Ramos (cell line): ENCODE measurements around the gene CRTC3.
"Not testable (repeated sequence)": the region's sequence is repeated elsewhere in the genome, so short reads cannot be mapped to it uniquely, and the experiment has no call there.

Source experiments
- in situ Hi-C: fragments of 300-500 bp; cut with MboI; formaldehyde crosslinking; loops from one replicate; pipeline ENCODE4 v1.14.3; 2022; ENCODE audit warnings: low sequenced_read_pairs; ENCODE audit not compliant: unreplicated experiment

The CRTC3 gene

DNA sequence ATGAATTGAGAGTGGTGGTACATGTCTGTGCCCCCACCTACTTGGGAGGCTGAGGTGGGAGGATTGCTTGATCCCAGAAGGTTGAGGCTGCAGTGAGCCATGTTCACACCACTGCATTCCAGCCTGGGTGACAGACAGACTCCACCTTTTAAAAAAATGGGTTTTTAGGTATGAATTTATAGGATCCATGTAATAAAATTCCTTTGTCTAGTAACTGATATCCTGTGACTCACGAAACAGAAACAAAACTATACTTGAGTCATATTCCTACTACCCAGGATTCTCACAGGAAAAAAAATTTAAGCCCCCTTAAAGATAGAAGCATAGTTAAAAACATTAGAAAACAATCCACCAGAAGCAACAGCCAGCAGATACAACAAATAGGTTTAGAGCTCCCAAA, 10.0 kb upstream of the CRTC3 start:
- in situ Hi-C loops, result no loop called here

DNA sequence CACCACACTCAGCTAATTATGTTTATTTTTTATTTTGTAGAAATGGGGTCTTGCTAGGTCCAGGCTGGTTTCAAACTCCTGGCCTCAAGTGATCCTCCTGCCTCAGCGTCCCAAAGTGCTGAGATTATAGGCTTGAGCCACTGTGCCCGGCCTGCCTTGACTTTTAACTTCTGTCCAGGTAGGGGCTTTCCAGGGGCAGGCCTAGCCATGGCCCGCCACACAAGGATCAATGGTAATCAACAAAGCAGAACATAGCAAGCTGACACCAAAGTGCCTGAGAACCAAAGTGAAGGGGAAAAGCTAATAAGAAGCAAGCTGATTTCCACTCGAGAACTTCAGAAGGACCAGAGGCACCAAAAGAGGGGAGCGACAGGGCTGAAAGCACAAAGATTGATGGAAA, 9.4 kb upstream of the CRTC3 start:
- in situ Hi-C loops, result no loop called here

DNA sequence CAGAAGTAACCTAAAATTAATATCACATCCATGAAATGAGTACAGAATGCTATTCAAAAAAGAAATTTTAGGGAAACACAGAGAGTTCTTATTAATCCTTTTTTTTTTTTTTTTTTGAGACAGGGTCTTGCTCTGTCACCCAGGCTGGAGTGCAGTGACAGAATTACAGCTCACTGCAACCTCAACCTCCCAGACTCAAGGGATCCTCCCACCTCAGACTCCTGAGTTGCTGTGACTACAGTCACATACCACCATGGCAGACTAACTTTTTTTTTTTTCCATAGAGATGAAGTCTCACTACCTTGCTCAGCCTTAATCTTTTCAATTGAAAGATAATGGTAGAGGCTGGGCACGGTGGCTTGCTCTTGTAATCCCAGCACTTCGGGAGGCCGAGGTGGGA, 6.3 kb upstream of the CRTC3 start:
- in situ Hi-C loops, result no loop called here

DNA sequence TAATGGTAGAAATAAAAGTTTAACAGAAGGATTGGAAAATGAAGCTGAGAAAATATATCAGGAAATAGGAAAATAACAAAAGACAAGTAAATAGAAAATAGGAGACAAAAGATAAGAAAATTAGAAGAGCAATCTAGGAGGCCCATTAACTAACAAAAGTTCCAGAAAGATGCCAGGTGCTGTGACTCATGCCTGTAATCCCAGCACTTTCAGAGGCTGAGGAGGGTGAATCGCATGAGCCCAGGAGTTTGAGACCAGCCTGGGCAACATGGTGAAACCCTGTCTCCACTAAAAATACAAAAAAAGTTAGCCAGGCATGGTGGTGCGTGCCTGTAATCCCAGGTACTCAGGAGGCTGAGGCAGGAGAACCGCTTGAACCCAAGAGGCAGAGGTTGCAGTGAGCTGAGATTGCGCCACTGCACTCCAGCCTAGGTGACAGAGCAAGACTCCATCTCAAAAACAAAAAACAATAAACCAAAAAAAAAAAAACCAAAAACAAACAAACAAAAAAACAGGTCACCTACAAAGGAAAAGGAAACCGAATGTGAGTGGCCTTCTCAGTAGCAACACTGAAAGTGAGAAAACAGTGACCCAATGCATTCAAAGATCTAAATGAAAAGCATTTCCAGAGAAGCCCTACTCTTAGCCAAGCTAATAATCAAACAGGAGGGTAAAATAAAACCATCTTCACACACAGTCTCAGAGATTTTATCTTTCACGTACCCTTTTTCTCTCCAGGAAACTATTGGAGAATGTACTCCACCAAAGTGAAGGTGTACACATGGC, 5.5 kb upstream of the CRTC3 start:
- in situ Hi-C loops, result not testable (repeated sequence)

DNA sequence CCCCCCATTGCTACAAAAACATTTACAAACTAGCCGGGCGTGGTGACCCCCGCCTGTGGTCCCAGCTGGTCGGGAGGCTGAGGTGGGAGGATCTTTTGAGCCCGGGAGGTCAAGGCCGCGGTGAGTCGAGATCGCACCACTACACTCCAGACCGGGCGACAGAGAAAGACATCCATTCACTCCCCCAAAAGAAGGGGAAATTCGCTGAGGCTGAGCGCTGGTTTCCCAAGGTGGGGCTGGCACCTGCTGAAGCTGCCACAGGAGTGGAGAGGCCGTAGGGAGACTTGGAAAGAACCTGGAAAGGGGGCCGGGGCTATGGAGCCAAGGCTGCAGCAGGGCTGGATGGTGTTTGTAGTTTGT, 732 bp upstream of the CRTC3 start:
- in situ Hi-C loops, result no loop called here

DNA sequence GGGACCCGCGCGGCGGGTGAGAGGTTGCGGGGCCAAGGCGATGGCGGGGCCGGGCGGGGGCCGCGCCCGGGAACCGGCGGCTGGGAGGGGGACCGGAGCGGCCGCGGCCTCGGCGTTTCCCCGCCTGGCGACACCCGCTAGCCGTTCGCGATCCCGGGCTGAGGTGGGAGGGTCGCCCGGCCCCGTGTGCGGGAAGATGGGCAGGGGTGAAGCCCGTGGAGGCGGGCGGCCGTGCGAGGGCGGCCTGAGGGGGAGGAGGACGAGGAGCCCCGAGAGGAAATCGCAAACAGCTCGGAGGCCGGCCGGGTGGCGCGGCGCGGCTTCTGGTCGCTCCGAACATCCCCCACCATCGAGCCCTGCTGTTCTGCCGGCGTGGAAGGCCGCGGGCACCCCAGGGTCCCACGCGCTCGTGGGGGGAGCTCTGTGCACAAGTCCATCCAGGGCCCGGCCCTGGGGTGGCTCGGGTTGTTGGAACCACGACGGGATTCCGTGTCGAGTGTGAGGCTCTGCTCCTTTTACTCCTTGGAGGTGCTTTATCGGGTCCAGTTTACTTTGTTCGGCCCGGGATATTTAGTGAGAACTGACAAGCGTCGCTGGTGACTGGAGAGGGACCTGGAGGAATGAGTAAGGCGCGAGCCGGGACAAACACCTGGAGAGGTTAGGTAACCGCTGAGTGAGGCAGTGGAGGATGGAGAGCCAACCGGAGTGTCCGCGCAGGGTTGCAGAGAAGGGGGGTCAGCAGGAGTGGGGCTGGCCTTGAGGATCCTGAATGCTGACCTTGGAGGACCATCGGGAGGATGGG, 728 bp downstream of the CRTC3 start:
- in situ Hi-C loops, result no loop called here

DNA sequence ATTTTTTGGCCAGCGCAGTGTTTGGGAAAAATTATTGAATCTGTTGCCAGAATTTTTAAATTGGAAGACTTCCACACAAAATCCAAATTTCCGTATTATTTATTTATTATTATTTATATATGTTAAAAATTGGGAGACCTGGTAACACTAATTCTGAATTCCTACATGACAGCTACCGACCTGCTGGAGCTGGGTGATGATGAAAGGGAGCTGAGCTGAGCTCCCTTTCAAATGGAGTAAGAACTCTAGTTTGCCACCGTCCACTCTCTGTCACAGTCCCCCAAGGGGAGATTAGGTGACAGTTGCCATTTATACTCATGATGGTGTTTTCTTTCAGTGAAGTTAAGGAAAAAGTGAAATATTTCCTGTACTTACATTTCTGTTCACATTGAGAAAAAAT, 1.4 kb downstream of the CRTC3 start:
- in situ Hi-C loops, result no loop called here

DNA sequence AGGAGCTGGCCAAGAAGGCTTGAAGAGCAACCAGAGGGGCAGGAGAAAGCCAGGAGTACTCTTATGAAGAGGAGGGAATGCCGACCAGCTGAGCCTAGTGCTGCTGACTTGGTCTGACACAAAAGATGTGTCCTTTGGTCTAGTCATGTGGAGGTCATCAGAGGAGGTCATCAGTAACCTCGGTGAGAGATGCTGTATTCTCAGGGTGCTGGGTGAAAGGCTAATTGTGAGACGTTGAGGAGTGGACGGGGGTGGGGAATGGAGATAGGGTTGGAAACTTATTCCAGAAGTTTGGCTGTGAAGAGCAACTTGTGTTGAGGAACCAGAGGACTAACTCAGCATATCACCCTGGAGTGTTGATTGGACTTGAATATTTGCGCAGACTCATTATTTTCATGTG, 5.5 kb downstream of the CRTC3 start:
- in situ Hi-C loops, result no loop called here

DNA sequence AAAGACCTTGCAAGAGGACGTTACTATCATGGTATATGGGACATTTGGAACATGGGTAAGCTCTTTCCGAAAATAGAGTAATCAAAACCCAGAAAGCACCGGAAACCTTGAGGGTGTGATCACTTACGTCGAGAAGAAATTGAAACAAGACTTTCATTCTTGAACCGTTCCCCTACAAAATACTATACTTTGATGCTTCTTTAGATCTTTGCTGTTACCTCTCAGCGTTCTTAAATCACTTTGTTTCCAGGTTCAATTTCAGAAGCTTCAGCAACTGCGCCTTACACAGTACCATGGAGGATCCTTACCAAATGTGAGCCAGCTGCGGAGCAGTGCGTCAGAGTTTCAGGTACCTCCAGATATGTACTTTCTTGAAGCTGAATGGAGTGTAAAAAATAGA, 10.1 kb downstream of the CRTC3 start:
- in situ Hi-C loops, result no loop called here

DNA sequence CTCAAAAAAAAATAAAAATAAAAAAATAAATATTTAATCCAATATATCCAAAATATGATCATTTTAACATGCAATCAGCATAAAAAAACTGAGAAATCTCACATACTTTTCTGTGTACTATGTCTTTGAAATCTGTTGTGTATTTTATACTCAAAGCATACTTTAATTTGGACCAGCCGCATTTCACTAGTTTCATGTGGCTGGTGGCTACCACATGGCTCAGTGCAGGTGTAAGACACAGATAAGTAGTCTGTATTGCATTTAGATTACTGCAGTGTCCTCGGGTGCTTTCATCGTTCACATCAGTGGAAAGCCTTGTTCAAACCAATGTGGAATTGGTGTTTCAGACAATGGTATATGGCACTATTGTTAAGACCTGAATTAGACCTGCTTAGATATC, 11.0 kb downstream of the CRTC3 start:
- in situ Hi-C loops, result no loop called here

DNA sequence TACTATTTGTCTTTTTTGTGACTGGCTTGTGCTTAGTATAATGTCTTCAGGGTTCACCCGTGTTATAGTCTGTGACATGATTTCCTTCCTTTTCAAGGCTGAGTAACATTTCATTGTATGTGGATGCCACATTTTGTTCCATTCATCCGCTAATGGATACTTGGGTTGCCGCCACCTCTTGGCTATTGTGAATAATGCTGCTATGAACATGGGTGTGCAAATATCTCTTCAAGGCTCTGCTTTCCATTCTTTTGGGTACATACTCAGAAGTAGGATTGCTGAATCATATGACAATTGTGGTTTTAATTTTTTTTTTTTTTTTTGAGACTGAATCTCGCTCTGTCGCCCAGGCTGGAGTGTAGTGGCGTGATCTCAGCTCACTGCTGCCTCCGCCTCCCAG, 15.4 kb downstream of the CRTC3 start:
- in situ Hi-C loops, result no loop called here

DNA sequence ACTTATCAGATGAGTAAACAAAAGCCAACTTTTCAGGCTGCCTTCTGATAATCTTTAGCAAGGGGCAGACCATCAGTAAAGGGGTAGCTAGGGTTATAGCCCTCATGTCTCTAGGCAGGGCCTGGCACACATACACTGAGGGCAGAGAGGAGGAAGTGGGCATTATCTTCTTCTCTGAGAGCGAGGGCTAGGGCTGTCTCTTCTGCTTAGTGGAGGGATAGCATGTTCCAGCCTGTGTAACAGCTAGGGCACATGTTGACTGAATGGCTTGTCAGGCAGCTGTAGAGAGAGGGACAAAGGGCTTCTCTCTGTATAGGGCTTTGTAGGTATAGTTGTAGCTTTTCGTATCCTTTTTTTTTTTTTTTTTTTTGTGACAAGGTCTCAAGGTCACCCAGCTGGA, 17.8 kb downstream of the CRTC3 start:
- in situ Hi-C loops, result no loop called here

DNA sequence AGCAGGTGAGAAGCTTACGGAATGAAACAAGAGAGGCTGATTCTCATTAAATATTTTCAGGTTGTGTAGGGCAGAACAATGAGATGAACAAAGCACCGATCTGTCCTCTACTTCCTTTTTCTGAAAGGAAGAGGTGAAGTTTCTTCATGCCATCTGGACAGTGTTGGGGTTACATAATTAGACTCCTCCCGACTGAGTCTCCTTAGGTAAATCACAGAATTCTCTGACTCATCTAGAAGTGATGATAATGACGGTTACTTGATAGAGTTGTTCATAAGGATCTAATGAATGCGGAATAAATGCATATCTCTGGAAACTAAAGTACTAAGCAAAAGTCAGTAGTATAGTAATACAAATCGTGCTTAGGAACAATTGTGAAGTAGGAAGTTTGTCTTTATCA, 21.2 kb downstream of the CRTC3 start:
- in situ Hi-C loops, result no loop called here

DNA sequence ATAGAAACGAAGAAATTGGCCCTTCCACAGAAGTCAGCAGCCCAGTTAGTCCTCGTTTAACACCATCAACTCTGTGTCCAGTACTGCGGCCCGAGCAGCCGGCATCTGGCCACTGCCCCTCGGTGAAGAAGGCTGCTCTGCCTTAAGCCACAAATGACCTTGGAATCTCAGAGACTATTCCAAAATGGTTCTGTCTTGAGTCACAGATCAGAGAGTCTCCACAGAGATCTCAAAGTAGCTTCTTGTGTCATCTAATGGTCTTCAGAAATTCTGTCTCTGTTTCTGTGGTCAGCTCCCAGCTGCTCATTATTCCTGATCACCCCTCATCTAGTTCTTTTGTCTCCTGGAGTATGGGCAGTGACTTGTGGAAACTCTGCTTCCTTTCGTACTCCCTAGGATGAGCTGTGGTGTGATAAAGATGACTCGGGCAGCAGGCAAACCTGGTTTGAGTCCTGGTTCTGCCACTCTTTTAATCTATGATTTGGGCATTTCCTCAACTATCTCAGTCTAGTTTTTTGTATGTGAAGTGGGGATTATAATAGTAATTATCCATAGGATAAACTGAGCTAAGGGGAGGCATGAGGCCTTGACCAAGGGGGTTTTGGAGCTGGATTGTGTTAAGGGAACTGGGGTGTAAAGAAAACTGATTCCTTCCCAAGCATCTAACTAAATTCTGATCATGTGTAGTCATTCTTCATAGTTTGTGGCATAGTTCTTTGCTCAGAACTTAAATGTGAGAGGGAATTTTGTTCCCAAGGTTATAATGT, 22.6 kb downstream of the CRTC3 start:
- in situ Hi-C loops, result no loop called here

DNA sequence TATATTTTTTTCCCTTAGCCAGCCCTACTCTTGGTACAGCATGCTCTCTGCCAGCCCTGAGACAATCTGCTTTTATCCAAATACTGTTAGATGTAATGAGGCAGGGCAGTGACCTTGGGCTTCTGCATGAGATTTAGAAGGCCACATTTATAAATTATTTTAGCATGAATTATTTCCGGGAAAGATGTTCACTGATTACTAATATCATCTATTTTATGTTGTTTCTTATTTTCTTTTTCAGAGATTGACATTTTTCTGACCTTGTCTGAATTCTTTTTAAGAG, 23.1 kb downstream of the CRTC3 start:
- in situ Hi-C loops, result no loop called here

DNA sequence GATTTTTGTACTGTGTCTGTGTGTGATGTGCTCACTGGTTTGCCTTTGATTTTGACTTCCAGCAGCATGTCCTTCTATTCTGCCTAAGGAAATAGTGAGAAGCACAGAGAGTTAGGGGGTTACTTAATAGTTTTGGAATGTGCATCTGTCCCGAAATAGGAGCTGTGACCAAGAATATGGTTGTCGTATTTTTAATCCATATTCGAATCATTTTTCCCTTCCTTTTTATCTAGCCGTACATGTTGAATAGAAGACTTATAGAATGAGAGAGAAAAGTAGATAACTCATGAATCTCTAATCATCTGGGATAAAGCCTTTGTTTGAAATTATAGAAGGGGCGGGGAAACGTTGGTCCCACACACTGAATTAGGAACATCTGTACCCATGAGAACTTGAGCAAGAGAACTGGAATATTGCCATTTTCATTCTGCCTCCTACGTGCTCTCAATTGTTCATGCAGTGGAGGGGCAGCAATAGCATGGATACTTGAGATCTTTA, 23.6 kb downstream of the CRTC3 start:
- in situ Hi-C loops, result no loop called here

DNA sequence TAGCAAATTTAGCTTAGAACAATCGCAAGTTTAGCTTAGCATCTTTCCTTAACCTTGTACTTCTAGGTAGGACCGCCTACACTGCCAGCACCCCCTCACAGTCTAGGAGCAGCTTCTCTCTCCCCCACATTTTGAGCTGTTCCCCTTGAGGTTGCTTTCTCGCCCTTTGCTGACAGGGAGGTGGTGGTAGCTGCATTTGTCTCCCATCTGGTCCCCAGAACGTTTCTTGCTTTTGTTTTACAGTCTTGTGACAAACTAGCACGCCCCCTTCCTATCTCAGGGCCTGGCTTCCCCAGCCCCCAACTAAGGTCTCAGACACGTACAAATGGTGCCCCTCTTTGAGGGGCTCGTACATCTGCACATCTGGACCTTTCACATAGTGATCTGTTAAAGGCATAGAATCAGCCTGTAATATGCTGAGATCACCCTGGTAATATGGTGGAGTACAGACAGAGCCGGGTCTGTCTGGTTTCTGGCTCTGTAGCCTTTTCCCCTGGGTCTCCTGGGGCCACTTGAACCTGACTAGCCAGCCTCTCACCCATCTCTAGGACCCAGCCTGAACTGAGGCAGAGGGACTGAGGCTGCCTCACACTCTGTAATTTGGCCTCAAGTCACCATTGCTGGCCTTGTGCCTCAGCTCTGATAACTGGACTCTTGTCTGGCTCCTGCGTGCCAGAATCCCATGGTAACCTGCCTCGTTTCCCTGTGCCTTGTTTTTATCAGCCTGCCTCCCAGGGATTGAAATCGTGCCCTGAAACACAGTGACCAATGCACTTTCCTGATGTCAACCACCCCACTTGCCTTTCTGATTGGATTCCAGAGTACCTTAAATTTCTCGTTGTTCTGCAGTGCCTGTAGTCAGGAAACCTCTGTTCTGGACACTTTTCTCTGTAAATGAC, 27.7 kb downstream of the CRTC3 start:
- in situ Hi-C loops, result no loop called here

DNA sequence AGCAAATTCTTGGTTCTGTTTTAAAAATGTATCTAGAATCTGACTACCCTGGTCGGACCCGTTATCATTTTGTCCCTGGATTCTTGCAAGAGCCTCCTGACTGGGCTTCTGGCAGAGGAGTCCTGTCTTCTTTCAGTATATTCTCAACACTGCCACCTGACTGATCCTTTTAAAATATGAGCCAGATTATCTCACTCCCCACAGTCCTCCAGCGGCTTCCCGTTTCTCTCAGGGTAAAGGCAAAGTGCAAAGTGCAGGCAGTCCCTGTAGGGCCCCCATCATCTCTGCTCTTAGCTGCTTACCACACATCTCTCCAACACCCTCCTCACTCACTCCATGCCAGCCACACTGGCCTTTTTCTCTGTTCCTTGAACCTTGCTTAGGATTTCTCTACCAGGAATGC, 28.4 kb downstream of the CRTC3 start:
- in situ Hi-C loops, result no loop called here

DNA sequence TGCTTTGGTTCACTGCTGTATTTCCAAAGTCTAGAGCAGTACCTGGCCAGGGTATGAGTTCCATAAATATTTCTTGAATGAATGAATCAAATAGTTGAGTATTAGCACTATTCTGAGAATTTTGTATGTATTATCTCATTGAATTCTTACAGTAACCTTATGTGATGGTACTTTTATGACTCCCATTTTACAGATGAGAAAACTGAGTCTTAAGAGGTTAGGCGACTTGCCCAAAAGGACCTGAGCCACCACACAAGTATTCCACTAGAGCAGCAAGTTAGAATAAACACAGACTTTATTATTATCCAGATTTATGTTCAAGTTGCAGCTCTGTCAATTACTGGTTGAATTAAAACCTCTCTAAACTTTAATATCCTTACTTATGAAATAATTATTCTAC, 29.4 kb downstream of the CRTC3 start:
- in situ Hi-C loops, result no loop called here

DNA sequence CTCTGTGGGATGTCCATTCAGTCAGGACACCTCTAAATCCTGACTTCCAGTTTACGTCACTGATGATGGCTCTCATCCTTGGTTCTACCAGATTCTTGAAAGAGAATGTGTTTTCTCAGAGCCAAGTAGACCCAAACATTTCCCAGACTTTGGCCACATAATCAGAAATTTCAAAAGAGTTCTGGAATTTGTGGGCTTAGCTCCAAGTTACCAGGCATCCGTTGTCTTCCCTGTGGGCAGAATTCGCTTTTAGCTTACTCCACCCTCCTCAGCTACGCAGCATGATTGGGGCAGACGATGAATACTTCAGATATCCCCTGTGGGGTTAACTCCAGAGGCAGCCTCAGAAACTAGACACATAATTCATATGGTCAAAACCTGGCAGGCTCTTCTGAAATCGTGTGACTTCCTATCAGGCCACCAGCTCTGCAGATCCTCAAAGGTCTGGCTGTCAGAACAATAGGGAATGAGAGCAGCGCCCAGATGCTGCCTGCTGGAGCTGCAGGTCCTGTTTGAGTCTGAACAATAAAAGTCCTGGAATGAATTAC, 30.6 kb downstream of the CRTC3 start:
- in situ Hi-C loops, result no loop called here
